H9 (cell line): ENCODE results near the gene RFPL3. TPM values are rescaled to one million over a fixed set of nuclear protein-coding genes. Genes with fewer than 3 reads are reported as not detected.
A peak's percentile ranks its signal among the peaks of the same experiment; 100 is the strongest.

Experiments
- DNase-seq: peaks from one replicate; pipeline ENCODE4 v3.0.0-alpha.2; 2017
- H2AFZ ChIP-seq: one replicate; pipeline ENCODE4 v1.6.1; 2013; ENCODE audit warnings: mild to moderate bottlenecking, low read length, control low read depth, moderate library complexity
- H2AK5ac ChIP-seq: 2 replicates; pipeline ENCODE4 v1.6.1; 2013; ENCODE audit warnings: low read length, control low read depth, mixed read lengths; ENCODE audit not compliant: insufficient read length
- H2BK120ac ChIP-seq: one replicate; pipeline ENCODE4 v1.6.1; 2013; ENCODE audit warnings: low read depth, mild to moderate bottlenecking, low read length, control low read depth, inconsistent platforms; ENCODE audit not compliant: poor library complexity, severe bottlenecking
- H2BK12ac ChIP-seq: 2 replicates; pipeline ENCODE4 v1.6.1; 2013; ENCODE audit warnings: low read length, control low read depth, mixed read lengths, low read depth; ENCODE audit not compliant: insufficient read length
- H2BK15ac ChIP-seq: 2 replicates; pipeline ENCODE4 v1.6.1; 2013; ENCODE audit warnings: low read depth, low read length, control low read depth
- H2BK20ac ChIP-seq: one replicate; pipeline ENCODE4 v1.6.1; 2013; ENCODE audit warnings: low read depth, mild to moderate bottlenecking, low read length, control low read depth, inconsistent platforms; ENCODE audit not compliant: poor library complexity, severe bottlenecking
- H2BK5ac ChIP-seq: 2 replicates; pipeline ENCODE4 v1.6.1; 2013; ENCODE audit warnings: low read length, control low read depth, mixed read lengths; ENCODE audit not compliant: insufficient read length
- H3K14ac ChIP-seq: 2 replicates; pipeline ENCODE4 v1.6.1; 2013; ENCODE audit warnings: low read length, control low read depth; ENCODE audit not compliant: insufficient read depth
- H3K18ac ChIP-seq: 2 replicates; pipeline ENCODE4 v1.6.1; 2013; ENCODE audit warnings: low read depth, mild to moderate bottlenecking, mixed read lengths, low read length, control low read depth; ENCODE audit not compliant: insufficient read length
- H3K23ac ChIP-seq: 2 replicates; pipeline ENCODE4 v1.6.1; 2013; ENCODE audit warnings: low read length, control low read depth, mixed read lengths, low read depth; ENCODE audit not compliant: insufficient read length
- H3K23me2 ChIP-seq: 2 replicates; pipeline ENCODE4 v1.6.1; 2013; ENCODE audit warnings: low read depth, mild to moderate bottlenecking, mixed read lengths, low read length, control low read depth; ENCODE audit not compliant: insufficient read length, poor library complexity, severe bottlenecking
- H3K27ac ChIP-seq: 2 replicates; pipeline ENCODE4 v1.5.1; 2013; ENCODE audit warnings: low read length, control low read depth, mixed read lengths, low read depth; ENCODE audit not compliant: insufficient read length
- H3K27me3 ChIP-seq: 2 replicates; pipeline ENCODE4 v1.6.1; 2013; ENCODE audit warnings: low read length, control low read depth, inconsistent platforms; ENCODE audit not compliant: insufficient read depth
- H3K4ac ChIP-seq: 2 replicates; pipeline ENCODE4 v1.6.1; 2013; ENCODE audit warnings: low read depth, mild to moderate bottlenecking, control low read depth, inconsistent platforms, low read length, moderate library complexity
- H3K4me1 ChIP-seq: 2 replicates; pipeline ENCODE4 v1.6.1; 2013; ENCODE audit warnings: low read length, control low read depth, inconsistent platforms; ENCODE audit not compliant: insufficient read depth
- H3K4me2 ChIP-seq: 2 replicates; pipeline ENCODE4 v1.6.1; 2013; ENCODE audit warnings: low read length, control low read depth, mixed read lengths; ENCODE audit not compliant: insufficient read length, insufficient read depth
- H3K56ac ChIP-seq: 2 replicates; pipeline ENCODE4 v1.6.1; 2013; ENCODE audit warnings: low read depth, mild to moderate bottlenecking, mixed read lengths, low read length, control low read depth; ENCODE audit not compliant: insufficient read length
- H3K79me1 ChIP-seq: 2 replicates; pipeline ENCODE4 v1.6.1; 2013; ENCODE audit warnings: low read depth, mild to moderate bottlenecking, moderate library complexity, low read length, control low read depth, inconsistent platforms; ENCODE audit not compliant: insufficient read depth, poor library complexity, severe bottlenecking
- H3K79me2 ChIP-seq: 2 replicates; pipeline ENCODE4 v1.6.1; 2013; ENCODE audit warnings: low read length, control low read depth, inconsistent platforms; ENCODE audit not compliant: insufficient read depth
- H3K9ac ChIP-seq: 2 replicates; pipeline ENCODE4 v1.6.1; 2013; ENCODE audit warnings: low read length, control low read depth, mixed read lengths; ENCODE audit not compliant: insufficient read length; ENCODE audit errors: extremely low read depth
- H3K9me3 ChIP-seq: one replicate; pipeline ENCODE4 v1.6.1; 2013; ENCODE audit warnings: low read depth, low read length, inconsistent platforms; ENCODE audit not compliant: control insufficient read depth
- H3T11ph ChIP-seq: one replicate; pipeline ENCODE4 v1.6.1; 2013; ENCODE audit warnings: mild to moderate bottlenecking, low read length, control low read depth, inconsistent platforms
- H4K20me1 ChIP-seq: one replicate; pipeline ENCODE4 v1.6.1; 2013; ENCODE audit not compliant: control insufficient read depth, insufficient read length, insufficient read depth
- H4K5ac ChIP-seq: 2 replicates; pipeline ENCODE4 v1.6.1; 2013; ENCODE audit warnings: low read depth, mild to moderate bottlenecking, mixed read lengths, low read length, control low read depth; ENCODE audit not compliant: insufficient read length
- H4K8ac ChIP-seq: replicated peaks from 2 replicates; pipeline ENCODE4 v1.6.1; 2013; ENCODE audit warnings: low read length, control low read depth, mixed read lengths, low read depth; ENCODE audit not compliant: insufficient read length
- H4K91ac ChIP-seq: 2 replicates; pipeline ENCODE4 v1.6.1; 2013; ENCODE audit warnings: low read depth, mild to moderate bottlenecking, moderate library complexity, mixed read lengths, low read length, control low read depth; ENCODE audit not compliant: insufficient read length
- H3K27ac Mint-ChIP-seq, 3 experiments: 2 replicates in 2 of 3; 3 replicates in 1 of 3; pipeline ENCODE4 v1.8.0; 2020 to 2021; ENCODE audit warnings: mixed read lengths in 3 of 3, mild to moderate bottlenecking in 1 of 3, moderate library complexity in 1 of 3
- H3K27me3 Mint-ChIP-seq: 2 replicates; pipeline ENCODE4 v1.8.0; 2021; ENCODE audit warnings: low read depth, mild to moderate bottlenecking, moderate library complexity, mixed read lengths
- H3K36me3 Mint-ChIP-seq, 3 experiments: 2 replicates in 2 of 3; 3 replicates in 1 of 3; pipeline ENCODE4 v1.8.0; 2020 to 2021; ENCODE audit warnings: low read depth in 3 of 3, mixed read lengths in 3 of 3; ENCODE audit not compliant: insufficient read depth in 1 of 3
- H3K4me1 Mint-ChIP-seq, 2 experiments: 2 replicates each; pipeline ENCODE4 v1.8.0; 2020; ENCODE audit warnings: mixed read lengths in 2 of 2
- H3K4me3 Mint-ChIP-seq, 2 experiments: 2 replicates in 1 of 2; 3 replicates in 1 of 2; pipeline ENCODE4 v1.8.0; 2020 to 2021; ENCODE audit warnings: mild to moderate bottlenecking in 2 of 2, mixed read lengths in 2 of 2, moderate library complexity in 1 of 2
- H3K9me3 Mint-ChIP-seq, 2 experiments: 2 replicates in 1 of 2; 3 replicates in 1 of 2; pipeline ENCODE4 v1.8.0; 2020; ENCODE audit warnings: mild to moderate bottlenecking in 2 of 2, mixed read lengths in 2 of 2, moderate library complexity in 1 of 2
- CTCF ChIP-seq: fragments of 200-600 bp; sonication (generic); conservative IDR thresholded peaks from 3 replicates; pipeline ENCODE4 v1.8.0; 2021; ENCODE audit warnings: antibody characterized with exemption, mild to moderate bottlenecking
- WGBS: extraction: QIAGEN DNeasy Blood & Tissue Kit; methylation state at CpG from one replicate; pipeline ENCODE4 v1.1.7; 2013; ENCODE audit warnings: missing lambda C conversion rate, low lambda C conversion rate, mixed read lengths; ENCODE audit not compliant: insufficient read length; ENCODE audit errors: extremely low coverage; 5-methylcytosine and 5-hydroxymethylcytosine counted together
- total RNA-seq: library from RNA; stranded (reverse); gene quantifications from 2 replicates; pipeline ENCODE4 v1.2.1, GENCODE V29; 2021

The RFPL3 gene
- total RNA-seq, 1 experiment from 2014 or later, result not detected

- no peaks in the 10 kb centered on the region for H3K79me1 ChIP-seq
- Mint-ChIP-seq H3K9me3 (no peaks in the 10 kb centered on the region), H3K36me3 (no peaks in the 10 kb centered on the region), H3K4me3 (no peak overlapping the region), H3K27me3 (peaks cover 8% of the 10 kb centered on the region), H3K27ac (peak overlapping the region in 1 of 3 experiments; percentile 94; a peak in 2 of 7 replicates), H3K4me1 (no peaks in the 10 kb centered on the region)
- H3K4ac ChIP-seq, result no peak overlapping the region
- H4K91ac ChIP-seq, result no peak overlapping the region
- no peak overlapping the region for H3K27ac ChIP-seq
- no peak overlapping the region for H3K14ac ChIP-seq
- H3K56ac ChIP-seq, result no peak overlapping the region
- no CpG with 5 or more reads among the region's 4 CpGs for WGBS
- H3K23me2 ChIP-seq, result no peaks in the 10 kb centered on the region
- no peak overlapping the region for H2BK15ac ChIP-seq
- no peak overlapping the region for H3T11ph ChIP-seq
- H2BK120ac ChIP-seq, result no peak overlapping the region
- TF ChIP-seq CTCF, result peak; percentile 95
- no peaks in the 10 kb centered on the region for H3K27me3 ChIP-seq
- no peak overlapping the region for H2AK5ac ChIP-seq
- no peaks in the 10 kb centered on the region for H3K9me3 ChIP-seq
- no peaks in the 10 kb centered on the region for H4K20me1 ChIP-seq
- H3K4me2 ChIP-seq, result no peak overlapping the region
- no peak overlapping the region for H4K5ac ChIP-seq
- H3K79me2 ChIP-seq, result no peaks in the 10 kb centered on the region
- no peak overlapping the region for H2BK20ac ChIP-seq
- peak; percentile 81 for DNase-seq
- H3K18ac ChIP-seq, result no peak overlapping the region
- no peak overlapping the region for H3K9ac ChIP-seq
- no peaks in the 10 kb centered on the region for H3K4me1 ChIP-seq
- H2AFZ ChIP-seq, result no peak overlapping the region
- H2BK12ac ChIP-seq, result no peak overlapping the region
- no peak overlapping the region for H2BK5ac ChIP-seq
- no peak overlapping the region for H3K23ac ChIP-seq
- no peak overlapping the region for H4K8ac ChIP-seq
These were observed 21.1 kb downstream of the RFPL3 start for GRCh38 chr22:32378707-32379272.
